H7 (cell line): Measurements from ENCODE around the gene ABL1. TPM values are rescaled to one million over a fixed set of nuclear protein-coding genes. Genes with fewer than 3 reads are reported as not detected.

Experiments used
- DNase-seq: peaks from one replicate; pipeline ENCODE4 v3.0.0; 2012
- H3K27me3 ChIP-seq: 2 replicates; pipeline ENCODE4 v1.6.0; 2011; ENCODE audit warnings: mild to moderate bottlenecking, low read length; ENCODE audit not compliant: control insufficient read depth, insufficient read depth
- H3K36me3 ChIP-seq: replicated peaks from 2 replicates; pipeline ENCODE4 v1.5.1; 2011; ENCODE audit warnings: low read length; ENCODE audit not compliant: control insufficient read depth, insufficient read depth
- H3K4me3 ChIP-seq: 2 replicates; pipeline ENCODE4 v1.5.1; 2011; ENCODE audit warnings: low read depth, mild to moderate bottlenecking, control low read depth, low read length, moderate library complexity; ENCODE audit not compliant: insufficient read depth
- total RNA-seq: library from RNA; depleted of rRNA; stranded (reverse); fragments of >200 nt; shearing (Covaris generic); gene quantifications from 2 replicates; pipeline ENCODE4 v1.2.3, GENCODE V29; 2014

Gene ABL1
- total RNA-seq, 1 experiment from 2014 or later, result 57.6 TPM

GRCh38 chr9:130854835-130855234 is 19.8 kb downstream of the ABL1 start:
- Histone ChIP-seq H3K4me3 (no peak overlapping the region), H3K27me3 (no peaks in the 10 kb centered on the region), H3K36me3 (peaks cover 14% of the 10 kb centered on the region)
- no peak for DNase-seq

- Histone ChIP-seq H3K27me3 (no peaks in the 10 kb centered on the region), H3K36me3 (peaks cover 17% of the 10 kb centered on the region), H3K4me3 (no peak overlapping the region)
- DNase-seq, result no peak
These were observed 21.4 kb downstream of the ABL1 start for GRCh38 chr9:130856474-130856873.

- Histone ChIP-seq H3K36me3 (peaks cover 21% of the 10 kb centered on the region), H3K4me3 (no peak overlapping the region), H3K27me3 (no peaks in the 10 kb centered on the region)
- DNase-seq, result no peak
These were observed 23.0 kb downstream of the ABL1 start for GRCh38 chr9:130857864-130858738.

DNA sequence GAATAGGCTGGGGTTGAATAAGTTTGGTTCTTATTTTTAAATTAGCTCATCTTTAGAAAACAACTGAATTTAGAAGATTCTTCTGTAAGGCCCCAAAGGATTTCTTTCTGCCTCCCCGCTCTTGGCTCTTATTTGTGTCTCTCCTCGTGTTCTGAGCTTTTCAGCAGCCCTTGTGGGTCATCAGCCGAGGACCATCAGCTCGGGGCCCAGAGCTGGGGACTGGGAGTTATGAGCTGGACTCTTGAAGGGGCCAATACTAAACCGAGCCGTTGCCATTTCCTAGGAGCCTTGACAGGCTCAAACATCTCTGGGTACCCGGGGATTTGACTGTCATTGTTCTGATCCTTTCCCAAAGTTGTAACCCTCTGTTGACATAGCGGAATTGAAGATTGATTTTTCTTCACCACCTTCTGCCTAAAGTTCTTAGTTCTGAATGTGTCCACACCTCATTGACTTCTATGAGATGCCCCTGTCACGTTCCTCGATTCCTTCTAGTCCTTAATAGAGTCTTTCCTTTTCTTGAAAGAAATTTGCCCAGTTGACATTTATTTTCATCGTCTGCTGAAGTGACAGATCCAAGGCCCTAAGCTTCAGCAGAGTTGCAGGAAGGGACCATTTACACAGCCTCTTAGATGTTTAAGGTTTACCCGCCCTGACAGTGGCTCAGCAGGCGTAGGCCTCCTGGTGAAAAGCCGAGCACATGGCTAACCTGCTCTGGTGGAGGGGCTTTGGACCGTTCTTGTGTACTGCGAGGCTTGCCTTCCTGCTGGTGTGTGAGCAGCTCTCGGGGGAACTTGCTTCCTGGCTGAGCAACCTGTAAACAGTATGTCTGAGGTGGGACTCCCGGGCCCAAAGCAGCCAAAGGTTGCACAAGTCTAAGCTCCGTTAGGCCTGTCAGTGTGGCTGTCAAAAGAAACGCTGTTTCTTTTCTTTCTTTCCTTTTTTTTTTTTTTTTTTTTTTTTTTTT is 24.0 kb downstream of the ABL1 start:
- DNase-seq, result no peak
- Histone ChIP-seq H3K36me3 (peaks cover 22% of the 10 kb centered on the region), H3K4me3 (no peak overlapping the region), H3K27me3 (no peaks in the 10 kb centered on the region)

GRCh38 chr9:130860458-130861316 is 25.6 kb downstream of the ABL1 start:
- Histone ChIP-seq H3K36me3 (peaks cover 16% of the 10 kb centered on the region), H3K27me3 (no peaks in the 10 kb centered on the region), H3K4me3 (no peak overlapping the region)
- no peak for DNase-seq

GRCh38 chr9:130861372-130862180 is 26.5 kb downstream of the ABL1 start:
- H3K36me3 ChIP-seq, result peaks cover 15% of the 10 kb centered on the region

DNA sequence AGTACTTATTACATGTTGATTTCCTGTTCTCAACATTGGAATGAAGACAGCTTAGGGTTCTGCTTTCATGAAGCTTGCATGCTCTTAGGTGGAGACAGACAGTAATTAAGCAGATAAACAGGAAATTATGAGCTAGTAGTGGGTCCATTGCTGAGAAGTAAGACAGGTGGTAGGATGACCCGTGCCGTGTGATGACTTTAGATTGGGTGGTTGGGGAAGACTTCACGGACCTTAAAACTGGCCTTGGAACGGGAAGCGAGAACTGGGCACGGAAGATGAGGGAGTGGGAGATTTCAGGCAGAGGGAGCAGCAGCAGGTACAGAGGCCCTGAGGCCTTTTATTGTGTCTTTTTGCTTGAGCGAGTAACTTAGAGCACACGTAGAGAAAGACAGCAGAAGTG is 27.2 kb downstream of the ABL1 start:
- Histone ChIP-seq H3K27me3 (no peaks in the 10 kb centered on the region), H3K4me3 (no peak overlapping the region), H3K36me3 (peaks cover 12% of the 10 kb centered on the region)
- DNase-seq, result no peak

More at GRCh38 chr9:130861372-130862180, 26.5 kb downstream of the ABL1 start:
- Histone ChIP-seq H3K27me3 (no peaks in the 10 kb centered on the region), H3K4me3 (no peak overlapping the region)
- DNase-seq, result no peak

DNA sequence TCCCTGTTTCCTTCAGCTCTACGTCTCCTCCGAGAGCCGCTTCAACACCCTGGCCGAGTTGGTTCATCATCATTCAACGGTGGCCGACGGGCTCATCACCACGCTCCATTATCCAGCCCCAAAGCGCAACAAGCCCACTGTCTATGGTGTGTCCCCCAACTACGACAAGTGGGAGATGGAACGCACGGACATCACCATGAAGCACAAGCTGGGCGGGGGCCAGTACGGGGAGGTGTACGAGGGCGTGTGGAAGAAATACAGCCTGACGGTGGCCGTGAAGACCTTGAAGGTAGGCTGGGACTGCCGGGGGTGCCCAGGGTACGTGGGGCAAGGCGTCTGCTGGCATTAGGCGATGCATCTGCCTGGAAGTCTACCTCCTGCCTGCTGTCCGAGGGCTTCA is 27.7 kb downstream of the ABL1 start:
- peaks cover 15% of the 10 kb centered on the region for H3K36me3 ChIP-seq
- H3K27me3 ChIP-seq, result no peaks in the 10 kb centered on the region
- no peak overlapping the region for H3K4me3 ChIP-seq
- DNase-seq, result no peak

DNA sequence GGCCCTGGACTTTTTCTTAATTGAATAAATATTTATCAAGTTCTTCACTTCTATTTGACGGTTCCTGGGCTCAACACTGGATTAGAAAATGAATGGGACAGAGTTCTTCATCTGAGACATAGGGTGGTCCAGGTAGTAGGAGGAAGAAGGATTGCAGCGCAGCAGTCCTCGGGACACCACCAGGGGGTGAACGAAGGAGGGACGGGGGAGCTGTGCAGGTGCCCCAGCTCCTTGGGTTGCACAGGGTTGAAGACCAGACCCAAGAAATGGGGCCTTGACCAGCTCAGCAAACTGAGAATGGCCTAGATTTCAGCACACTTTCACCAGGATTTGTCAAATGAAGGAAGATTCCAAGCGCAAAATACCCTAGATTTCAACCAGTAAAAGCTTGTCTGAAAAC is 29.5 kb downstream of the ABL1 start:
- H3K4me3 ChIP-seq, result no peak overlapping the region

DNA sequence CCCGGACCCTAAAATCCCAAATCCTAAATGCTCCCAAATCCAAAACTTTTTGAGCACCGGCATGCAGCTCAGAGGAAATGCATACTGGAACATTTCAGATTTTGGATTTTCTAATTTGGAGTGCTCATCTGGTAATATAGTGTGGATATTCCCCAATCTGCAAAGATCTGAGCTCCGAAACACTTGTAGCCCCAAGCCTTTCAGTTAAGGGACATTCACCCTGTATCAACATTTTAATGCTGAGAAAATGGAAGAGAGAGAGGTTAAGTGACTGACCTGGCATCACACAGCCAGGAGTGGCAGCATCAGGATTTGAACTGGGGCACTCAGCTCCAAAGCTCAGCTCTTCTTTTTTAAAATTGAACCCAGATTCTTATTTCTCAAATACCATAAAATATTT is 30.9 kb downstream of the ABL1 start:
- H3K27me3 ChIP-seq, result no peaks in the 10 kb centered on the region
- peaks cover 16% of the 10 kb centered on the region for H3K36me3 ChIP-seq
- DNase-seq, result no peak
- H3K4me3 ChIP-seq, result no peak overlapping the region

More for the DNA sequence above, 29.5 kb downstream of the ABL1 start:
- H3K36me3 ChIP-seq, result peaks cover 13% of the 10 kb centered on the region
- no peaks in the 10 kb centered on the region for H3K27me3 ChIP-seq
- DNase-seq, result no peak

- peak; percentile 87 for DNase-seq
- Histone ChIP-seq H3K27me3 (no peaks in the 10 kb centered on the region), H3K4me3 (no peak overlapping the region), H3K36me3 (peaks cover 16% of the 10 kb centered on the region)
These were observed 31.5 kb downstream of the ABL1 start for GRCh38 chr9:130866474-130866965.

DNA sequence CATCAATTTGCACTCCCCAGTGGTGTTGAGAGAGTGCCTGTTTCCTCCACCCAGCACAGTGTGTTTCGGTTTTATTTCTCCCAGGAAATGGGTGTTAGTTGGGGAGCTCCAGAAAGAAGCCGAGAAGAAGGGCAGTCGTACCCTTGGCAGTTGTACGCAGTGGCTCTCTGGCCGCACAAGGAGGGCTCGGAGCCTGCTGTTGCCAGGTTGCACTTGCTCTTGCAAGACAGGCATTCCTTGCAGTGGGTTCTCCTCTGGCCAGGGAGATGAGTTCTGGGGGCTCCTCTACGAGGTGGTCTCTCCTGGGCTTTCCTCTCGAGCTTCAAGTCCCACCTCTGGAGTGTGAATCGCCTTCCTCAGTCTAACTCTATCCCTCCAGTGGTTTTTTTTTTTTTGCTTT is 32.5 kb downstream of the ABL1 start:
- no peak for DNase-seq
- H3K36me3 ChIP-seq, result peaks cover 19% of the 10 kb centered on the region
- no peaks in the 10 kb centered on the region for H3K27me3 ChIP-seq
- H3K4me3 ChIP-seq, result no peak overlapping the region

GRCh38 chr9:130868230-130868629 is 33.2 kb downstream of the ABL1 start:
- Histone ChIP-seq H3K27me3 (no peaks in the 10 kb centered on the region), H3K36me3 (peaks cover 24% of the 10 kb centered on the region), H3K4me3 (no peak overlapping the region)
- DNase-seq, result no peak
